GM23338 (cell line): Measurements from ENCODE around the gene LSM14B. TPM values are rescaled to one million over a fixed set of nuclear protein-coding genes. Genes with fewer than 3 reads are reported as not detected.

ENCODE experiments used
- CREB1 ChIP-seq: fragments of 250-450 bp; sonication (Bioruptor Pico); IDR thresholded peaks from 2 replicates; pipeline ENCODE4 v1.5.0; 2020; ENCODE audit warnings: low read depth, mild to moderate bottlenecking, moderate library complexity
- CTCF ChIP-seq, 2 experiments: fragments of 200-600 bp in 1 of 2; sonication (generic) in 1 of 2; conservative IDR thresholded peaks; 2 replicates each; pipeline versions ENCODE4 v1.5.1 to v1.6.1; 2016 to 2017; ENCODE audit warnings: antibody characterized with exemption in 2 of 2, low read depth in 2 of 2, mild to moderate bottlenecking in 2 of 2, moderate library complexity in 1 of 2
- EZH2 ChIP-seq: fragments of 200-600 bp; sonication (generic); IDR thresholded peaks from one replicate; pipeline ENCODE4 v1.8.0; 2017; ENCODE audit warnings: antibody characterized with exemption, mild to moderate bottlenecking, low read depth; ENCODE audit not compliant: unreplicated experiment
- EZH2phosphoT487 ChIP-seq: fragments of 200-600 bp; sonication (generic); IDR thresholded peaks from one replicate; pipeline ENCODE4 v1.8.1; 2018; ENCODE audit warnings: antibody characterized with exemption; ENCODE audit not compliant: unreplicated experiment
- JUNB ChIP-seq: IDR thresholded peaks from one replicate; pipeline ENCODE4 v1.6.1; 2016; ENCODE audit warnings: antibody characterized with exemption; ENCODE audit not compliant: unreplicated experiment
- NANOG ChIP-seq: IDR thresholded peaks from 2 replicates; pipeline ENCODE4 v1.6.1; 2016; ENCODE audit warnings: antibody characterized with exemption, borderline replicate concordance
- POLR2AphosphoS5 ChIP-seq: IDR thresholded peaks from 2 replicates; pipeline ENCODE4 v1.6.1; 2016; ENCODE audit warnings: antibody characterized with exemption, low read depth
- STAT1 ChIP-seq: IDR thresholded peaks from one replicate; pipeline ENCODE4 v1.6.1; 2016; ENCODE audit warnings: antibody characterized with exemption; ENCODE audit not compliant: unreplicated experiment
- ZNF462 ChIP-seq: fragments of 250-450 bp; sonication (Bioruptor Pico); IDR thresholded peaks from 2 replicates; pipeline ENCODE4 v1.5.0; 2020; ENCODE audit warnings: mild to moderate bottlenecking, moderate library complexity
- polyA plus RNA-seq: library from polyadenylated mRNA; unstranded; fragments of >200 nt; fragmentation: Nextera tagmentation; extraction: Ambion mirVana; gene quantifications from 2 replicates; pipeline ENCODE4 v1.2.1, GENCODE V29; 2016
- total RNA-seq: library from RNA; depleted of rRNA; stranded (reverse); fragments of >200 nt; shearing (Covaris generic); gene quantifications from 2 replicates; pipeline ENCODE4 v1.2.3, GENCODE V29; 2014
- TF ChIP-seq, protein P1 (sequence below): IDR thresholded peaks from one replicate; pipeline ENCODE4 v1.6.1; 2018; ENCODE audit warnings: antibody characterized with exemption; ENCODE audit not compliant: unreplicated experiment

The LSM14B gene
- total and polyA plus RNA-seq, 2 experiments from 2014 or later, result 9.6 to 55.7 TPM

DNA sequence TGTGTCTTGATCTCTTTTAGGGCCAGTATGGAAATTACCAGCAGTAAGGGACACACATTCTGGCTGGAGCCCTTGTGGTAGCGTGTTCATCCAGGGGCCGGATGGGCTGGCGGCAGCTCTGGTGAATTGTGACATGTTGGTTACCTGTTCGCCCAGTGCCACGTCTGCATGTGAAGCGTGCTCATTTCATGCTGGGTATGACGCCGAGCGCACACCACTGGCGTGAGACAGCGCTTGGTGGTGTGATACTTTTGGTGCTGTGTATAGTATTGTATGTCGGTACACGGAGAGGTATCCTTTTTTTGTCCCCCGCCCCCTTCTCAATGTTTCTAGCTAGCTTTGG lies 56.9 kb downstream of the LSM14B start (continued):
- no peak for TF ChIP-seq ZNF462 (CRISPR knock-in tag)
- no peak for TF ChIP-seq CTCF (conservative IDR thresholded peaks at IDR 0.05; ENCODE audit: low read depth in 2 of 2)
- no peak for TF ChIP-seq NANOG
- no peak for TF ChIP-seq JUNB
- TF ChIP-seq, protein P1, sequence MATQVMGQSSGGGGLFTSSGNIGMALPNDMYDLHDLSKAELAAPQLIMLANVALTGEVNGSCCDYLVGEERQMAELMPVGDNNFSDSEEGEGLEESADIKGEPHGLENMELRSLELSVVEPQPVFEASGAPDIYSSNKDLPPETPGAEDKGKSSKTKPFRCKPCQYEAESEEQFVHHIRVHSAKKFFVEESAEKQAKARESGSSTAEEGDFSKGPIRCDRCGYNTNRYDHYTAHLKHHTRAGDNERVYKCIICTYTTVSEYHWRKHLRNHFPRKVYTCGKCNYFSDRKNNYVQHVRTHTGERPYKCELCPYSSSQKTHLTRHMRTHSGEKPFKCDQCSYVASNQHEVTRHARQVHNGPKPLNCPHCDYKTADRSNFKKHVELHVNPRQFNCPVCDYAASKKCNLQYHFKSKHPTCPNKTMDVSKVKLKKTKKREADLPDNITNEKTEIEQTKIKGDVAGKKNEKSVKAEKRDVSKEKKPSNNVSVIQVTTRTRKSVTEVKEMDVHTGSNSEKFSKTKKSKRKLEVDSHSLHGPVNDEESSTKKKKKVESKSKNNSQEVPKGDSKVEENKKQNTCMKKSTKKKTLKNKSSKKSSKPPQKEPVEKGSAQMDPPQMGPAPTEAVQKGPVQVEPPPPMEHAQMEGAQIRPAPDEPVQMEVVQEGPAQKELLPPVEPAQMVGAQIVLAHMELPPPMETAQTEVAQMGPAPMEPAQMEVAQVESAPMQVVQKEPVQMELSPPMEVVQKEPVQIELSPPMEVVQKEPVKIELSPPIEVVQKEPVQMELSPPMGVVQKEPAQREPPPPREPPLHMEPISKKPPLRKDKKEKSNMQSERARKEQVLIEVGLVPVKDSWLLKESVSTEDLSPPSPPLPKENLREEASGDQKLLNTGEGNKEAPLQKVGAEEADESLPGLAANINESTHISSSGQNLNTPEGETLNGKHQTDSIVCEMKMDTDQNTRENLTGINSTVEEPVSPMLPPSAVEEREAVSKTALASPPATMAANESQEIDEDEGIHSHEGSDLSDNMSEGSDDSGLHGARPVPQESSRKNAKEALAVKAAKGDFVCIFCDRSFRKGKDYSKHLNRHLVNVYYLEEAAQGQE, result no peak
- TF ChIP-seq STAT1, result no peak
- no peak for TF ChIP-seq POLR2AphosphoS5
- no peak for TF ChIP-seq EZH2phosphoT487
- no peak for TF ChIP-seq CREB1
- no peak for TF ChIP-seq EZH2
